Measurements from ENCODE around the gene TSPAN31. TPM values are rescaled to one million over a fixed set of nuclear protein-coding genes. Genes with fewer than 3 reads are reported as not detected.

Gene TSPAN31
- total RNA-seq, 1 donor: 41.6 TPM

DNA sequence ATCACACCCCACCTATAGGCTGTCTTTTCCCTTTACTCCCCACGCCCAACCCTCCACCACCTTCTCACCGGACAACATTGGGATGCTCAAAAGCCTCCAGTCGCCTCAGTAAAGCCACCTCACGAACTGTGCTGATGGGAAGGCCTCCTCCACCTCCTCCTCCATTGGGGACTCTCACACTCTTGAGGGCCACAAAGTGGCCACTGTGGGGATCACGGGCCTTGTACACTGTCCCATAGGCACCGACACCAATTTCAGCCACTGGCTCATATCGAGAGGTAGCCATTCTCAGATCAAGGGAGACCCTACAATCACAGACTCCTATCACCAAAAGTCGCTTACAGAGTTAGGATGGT lies 6.6 kb downstream of the TSPAN31 start:
- TF ChIP-seq, protein P1, sequence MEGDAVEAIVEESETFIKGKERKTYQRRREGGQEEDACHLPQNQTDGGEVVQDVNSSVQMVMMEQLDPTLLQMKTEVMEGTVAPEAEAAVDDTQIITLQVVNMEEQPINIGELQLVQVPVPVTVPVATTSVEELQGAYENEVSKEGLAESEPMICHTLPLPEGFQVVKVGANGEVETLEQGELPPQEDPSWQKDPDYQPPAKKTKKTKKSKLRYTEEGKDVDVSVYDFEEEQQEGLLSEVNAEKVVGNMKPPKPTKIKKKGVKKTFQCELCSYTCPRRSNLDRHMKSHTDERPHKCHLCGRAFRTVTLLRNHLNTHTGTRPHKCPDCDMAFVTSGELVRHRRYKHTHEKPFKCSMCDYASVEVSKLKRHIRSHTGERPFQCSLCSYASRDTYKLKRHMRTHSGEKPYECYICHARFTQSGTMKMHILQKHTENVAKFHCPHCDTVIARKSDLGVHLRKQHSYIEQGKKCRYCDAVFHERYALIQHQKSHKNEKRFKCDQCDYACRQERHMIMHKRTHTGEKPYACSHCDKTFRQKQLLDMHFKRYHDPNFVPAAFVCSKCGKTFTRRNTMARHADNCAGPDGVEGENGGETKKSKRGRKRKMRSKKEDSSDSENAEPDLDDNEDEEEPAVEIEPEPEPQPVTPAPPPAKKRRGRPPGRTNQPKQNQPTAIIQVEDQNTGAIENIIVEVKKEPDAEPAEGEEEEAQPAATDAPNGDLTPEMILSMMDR (IDR thresholded peaks at IDR 0.05; ENCODE audit: extremely low read depth, low read depth, low read length): no peak
- H3K27ac ChIP-seq (ENCODE audit: low read depth, low read length): peak overlapping the region; percentile 96
- H3K27me3 ChIP-seq (ENCODE audit: insufficient read depth, low read length): peaks cover 31% of the 10 kb centered on the region
- peak overlapping the region; percentile 83 for H2AFZ ChIP-seq (ENCODE audit: low read length)
- peaks cover 34% of the 10 kb centered on the region for H3K79me2 ChIP-seq (ENCODE audit: insufficient read depth, low read length)
- H3K9me3 ChIP-seq (ENCODE audit: low read depth, low read length): no peaks in the 10 kb centered on the region
- no peaks in the 10 kb centered on the region for H4K20me1 ChIP-seq (ENCODE audit: insufficient read depth, low read length)
- peak overlapping the region; percentile 85 for H3K4me3 ChIP-seq (ENCODE audit: insufficient read depth, low read length)
- peak; percentile 71 for DNase-seq (ENCODE audit: insufficient read length, low spot score, missing footprints)
- H3K36me3 ChIP-seq (ENCODE audit: insufficient read depth, low read length): peaks cover 41% of the 10 kb centered on the region
- H3K4me2 ChIP-seq (ENCODE audit: insufficient read depth, low read length): peak overlapping the region; percentile 85
- peaks cover 16% of the 10 kb centered on the region for H3K4me1 ChIP-seq (ENCODE audit: insufficient read depth, low read length)

DNA sequence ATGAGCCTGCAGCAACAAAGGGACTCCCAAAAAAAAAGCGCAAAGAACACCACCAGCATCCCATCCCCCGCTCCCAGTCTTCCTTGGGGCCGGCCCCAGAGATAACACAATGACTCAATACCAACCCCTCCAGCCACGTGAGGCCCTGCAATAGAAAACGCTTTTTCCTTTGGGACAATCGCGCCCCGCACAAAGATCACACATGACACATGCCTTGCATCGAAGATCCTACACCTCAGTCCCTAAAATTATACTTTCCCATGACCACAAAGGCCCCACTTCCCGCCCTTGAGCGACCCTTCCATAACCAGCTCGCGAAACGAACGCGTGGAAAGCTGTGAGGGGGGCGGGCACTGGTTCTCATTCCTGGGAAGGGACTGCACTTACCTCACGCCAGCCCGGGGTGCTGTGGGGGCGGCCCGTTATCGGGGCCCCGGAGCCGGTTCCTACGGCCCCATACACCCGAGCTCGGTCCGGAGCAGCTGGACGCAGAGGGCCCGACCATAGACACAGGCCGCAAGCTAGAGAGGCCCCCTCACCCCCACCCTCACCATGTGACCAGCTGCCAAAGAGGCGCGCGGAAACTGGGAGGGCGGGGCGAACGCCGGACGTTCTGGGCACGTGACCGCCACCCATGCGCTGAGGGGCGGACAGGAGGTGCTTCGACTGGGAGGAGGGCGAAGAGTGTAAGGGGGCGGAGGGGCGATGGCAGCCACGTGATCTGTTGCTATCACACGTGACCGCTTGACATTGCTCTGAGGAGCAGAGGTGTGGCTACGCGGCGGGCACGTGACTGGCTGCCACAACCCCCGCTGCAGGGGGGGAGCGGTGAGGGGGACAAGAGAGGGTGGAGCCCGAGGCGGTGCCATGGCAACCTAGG lies 7.2 kb downstream of the TSPAN31 start, which contains the start of gene CDK4:
Gene CDK4 (minus strand): TSS at position 523 of the 880 bp plus-strand sequence. CDS start 593 bp downstream, outside the sequence.
- Histone ChIP-seq H3K4me3 (ENCODE audit: insufficient read depth, low read length) (peak within 1 kb of the TSS; percentile 85), H4K20me1 (ENCODE audit: insufficient read depth, low read length) (no peaks in the 10 kb centered on the region), H3K4me2 (ENCODE audit: insufficient read depth, low read length) (peak within 1 kb of the TSS; percentile 85), H3K36me3 (ENCODE audit: insufficient read depth, low read length) (peaks cover 35% of the 10 kb centered on the region), H2AFZ (ENCODE audit: low read length) (peak within 1 kb of the TSS; percentile 84), H3K4me1 (ENCODE audit: insufficient read depth, low read length) (peaks cover 16% of the 10 kb centered on the region), H3K9me3 (ENCODE audit: low read depth, low read length) (no peaks in the 10 kb centered on the region), H3K27me3 (ENCODE audit: insufficient read depth, low read length) (peaks cover 38% of the 10 kb centered on the region), H3K79me2 (ENCODE audit: insufficient read depth, low read length) (peaks cover 34% of the 10 kb centered on the region), H3K27ac (ENCODE audit: low read depth, low read length) (peak within 1 kb of the TSS; percentile 96)
- peak; percentile 100 for DNase-seq (ENCODE audit: insufficient read length, low spot score, missing footprints)
- TF ChIP-seq, protein P1 (IDR thresholded peaks at IDR 0.05; ENCODE audit: extremely low read depth, low read depth, low read length): no peak

DNA sequence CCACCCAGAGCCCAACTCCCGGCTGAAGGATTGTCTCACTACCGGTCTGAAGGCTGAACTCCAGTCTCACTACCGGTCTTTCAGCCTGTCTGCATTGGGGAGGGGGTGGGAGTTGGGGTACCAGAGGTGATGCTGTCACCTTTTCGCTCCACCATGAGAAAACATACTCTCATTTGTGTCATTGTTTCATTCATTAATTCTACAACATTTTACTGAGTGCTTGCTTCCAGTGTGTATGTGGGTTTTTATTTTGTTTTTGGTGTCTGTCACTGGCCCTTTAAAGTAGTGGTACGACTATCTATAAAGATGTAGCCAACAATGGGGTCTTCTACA lies 7.8 kb downstream of the TSPAN31 start:
- DNase-seq (ENCODE audit: insufficient read length, low spot score, missing footprints): no peak
- TF ChIP-seq, protein P1 (IDR thresholded peaks at IDR 0.05; ENCODE audit: extremely low read depth, low read depth, low read length): no peak
- Histone ChIP-seq H3K27ac (ENCODE audit: low read depth, low read length) (no peak overlapping the region), H3K4me2 (ENCODE audit: insufficient read depth, low read length) (peak overlapping the region; percentile 85), H4K20me1 (ENCODE audit: insufficient read depth, low read length) (no peaks in the 10 kb centered on the region), H2AFZ (ENCODE audit: low read length) (peak overlapping the region; percentile 84), H3K9me3 (ENCODE audit: low read depth, low read length) (no peaks in the 10 kb centered on the region), H3K36me3 (ENCODE audit: insufficient read depth, low read length) (peaks cover 29% of the 10 kb centered on the region), H3K27me3 (ENCODE audit: insufficient read depth, low read length) (peaks cover 39% of the 10 kb centered on the region), H3K79me2 (ENCODE audit: insufficient read depth, low read length) (peaks cover 34% of the 10 kb centered on the region), H3K4me3 (ENCODE audit: insufficient read depth, low read length) (peak overlapping the region; percentile 85), H3K4me1 (ENCODE audit: insufficient read depth, low read length) (peaks cover 16% of the 10 kb centered on the region)

- no peak overlapping the region for H3K4me3 ChIP-seq (ENCODE audit: insufficient read depth, low read length)
- peaks cover 34% of the 10 kb centered on the region for H3K79me2 ChIP-seq (ENCODE audit: insufficient read depth, low read length)
- no peak overlapping the region for H2AFZ ChIP-seq (ENCODE audit: low read length)
- peak; percentile 82 for DNase-seq (ENCODE audit: insufficient read length, low spot score, missing footprints)
- peaks cover 20% of the 10 kb centered on the region for H3K36me3 ChIP-seq (ENCODE audit: insufficient read depth, low read length)
- TF ChIP-seq, protein P1 (IDR thresholded peaks at IDR 0.05; ENCODE audit: extremely low read depth, low read depth, low read length): no peak
- H3K27ac ChIP-seq (ENCODE audit: low read depth, low read length): no peak overlapping the region
- no peaks in the 10 kb centered on the region for H4K20me1 ChIP-seq (ENCODE audit: insufficient read depth, low read length)
- peaks cover 49% of the 10 kb centered on the region for H3K27me3 ChIP-seq (ENCODE audit: insufficient read depth, low read length)
- H3K9me3 ChIP-seq (ENCODE audit: low read depth, low read length): no peaks in the 10 kb centered on the region
- no peak overlapping the region for H3K4me2 ChIP-seq (ENCODE audit: insufficient read depth, low read length)
- H3K4me1 ChIP-seq (ENCODE audit: insufficient read depth, low read length): peaks cover 16% of the 10 kb centered on the region
Measured at GRCh38 chr12:57753756-57754337, 9.0 kb downstream of the TSPAN31 start.
